ENCODE measurements around the gene LAMC2. TPM values are rescaled to one million over a fixed set of nuclear protein-coding genes. Genes with fewer than 3 reads are reported as not detected.

LAMC2 gene
- total RNA-seq, 1 donor = 3.3 TPM

DNA sequence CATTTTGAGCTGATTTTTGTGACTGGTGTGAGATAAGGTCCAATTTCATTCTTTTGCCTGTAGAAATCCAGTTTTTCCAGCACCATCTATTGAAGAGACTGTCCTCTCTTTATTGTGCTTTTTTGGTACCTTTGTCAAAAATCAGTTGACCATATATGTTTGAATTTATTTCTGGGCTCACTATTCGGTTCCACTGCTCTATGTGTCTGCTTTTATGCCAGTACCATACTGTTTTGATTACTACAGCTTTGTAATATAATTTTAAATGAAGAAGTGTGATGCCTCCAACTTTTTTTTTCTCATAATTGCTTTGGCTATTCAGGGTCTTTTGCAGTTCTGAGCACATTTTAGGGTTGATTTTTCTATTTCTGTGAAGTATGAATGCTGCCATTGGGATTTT is 69.0 kb downstream of the LAMC2 start:
- H3K27ac ChIP-seq (ENCODE audit: low read depth, low read length) = no peak overlapping the region
- H3K9me3 ChIP-seq (ENCODE audit: low read depth, low read length) = no peaks in the 10 kb centered on the region
- H3K4me1 ChIP-seq (ENCODE audit: insufficient read depth, low read length) = no peaks in the 10 kb centered on the region
- H4K20me1 ChIP-seq (ENCODE audit: insufficient read depth, low read length) = no peaks in the 10 kb centered on the region
- no peak for DNase-seq (ENCODE audit: insufficient read length, low spot score, missing footprints)
- H3K27me3 ChIP-seq (ENCODE audit: insufficient read depth, low read length) = no peaks in the 10 kb centered on the region
- no peaks in the 10 kb centered on the region for H3K79me2 ChIP-seq (ENCODE audit: insufficient read depth, low read length)
- no peak overlapping the region for H3K4me2 ChIP-seq (ENCODE audit: insufficient read depth, low read length)
- TF ChIP-seq, protein P1, sequence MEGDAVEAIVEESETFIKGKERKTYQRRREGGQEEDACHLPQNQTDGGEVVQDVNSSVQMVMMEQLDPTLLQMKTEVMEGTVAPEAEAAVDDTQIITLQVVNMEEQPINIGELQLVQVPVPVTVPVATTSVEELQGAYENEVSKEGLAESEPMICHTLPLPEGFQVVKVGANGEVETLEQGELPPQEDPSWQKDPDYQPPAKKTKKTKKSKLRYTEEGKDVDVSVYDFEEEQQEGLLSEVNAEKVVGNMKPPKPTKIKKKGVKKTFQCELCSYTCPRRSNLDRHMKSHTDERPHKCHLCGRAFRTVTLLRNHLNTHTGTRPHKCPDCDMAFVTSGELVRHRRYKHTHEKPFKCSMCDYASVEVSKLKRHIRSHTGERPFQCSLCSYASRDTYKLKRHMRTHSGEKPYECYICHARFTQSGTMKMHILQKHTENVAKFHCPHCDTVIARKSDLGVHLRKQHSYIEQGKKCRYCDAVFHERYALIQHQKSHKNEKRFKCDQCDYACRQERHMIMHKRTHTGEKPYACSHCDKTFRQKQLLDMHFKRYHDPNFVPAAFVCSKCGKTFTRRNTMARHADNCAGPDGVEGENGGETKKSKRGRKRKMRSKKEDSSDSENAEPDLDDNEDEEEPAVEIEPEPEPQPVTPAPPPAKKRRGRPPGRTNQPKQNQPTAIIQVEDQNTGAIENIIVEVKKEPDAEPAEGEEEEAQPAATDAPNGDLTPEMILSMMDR (IDR thresholded peaks at IDR 0.05; ENCODE audit: extremely low read depth, low read depth, low read length) = no peak
- H2AFZ ChIP-seq (ENCODE audit: low read length) = no peak overlapping the region
- no peaks in the 10 kb centered on the region for H3K36me3 ChIP-seq (ENCODE audit: insufficient read depth, low read length)
- H3K4me3 ChIP-seq (ENCODE audit: insufficient read depth, low read length) = no peak overlapping the region

DNA sequence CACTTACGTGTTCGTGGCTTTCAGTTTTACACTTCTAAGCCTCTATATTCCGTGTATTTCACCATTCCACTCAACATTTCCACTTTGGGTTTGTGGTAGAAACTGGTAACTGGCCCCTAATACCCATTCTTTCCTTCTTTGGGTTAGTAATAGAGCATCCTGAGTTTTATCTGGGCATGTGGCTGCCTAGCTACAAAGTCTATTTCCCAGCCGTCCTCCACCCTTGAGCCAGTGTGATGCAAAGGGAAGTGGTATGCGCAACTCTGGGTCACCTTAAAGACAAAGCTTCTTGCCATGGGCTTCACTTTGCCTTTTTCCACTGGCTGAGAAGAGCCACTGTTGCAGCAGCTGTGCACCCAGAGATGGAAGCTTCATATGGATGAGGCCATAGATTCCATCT is 73.9 kb downstream of the LAMC2 start:
- TF ChIP-seq, protein P1 (IDR thresholded peaks at IDR 0.05; ENCODE audit: extremely low read depth, low read depth, low read length) = no peak
- H3K4me1 ChIP-seq (ENCODE audit: insufficient read depth, low read length) = no peaks in the 10 kb centered on the region
- H3K36me3 ChIP-seq (ENCODE audit: insufficient read depth, low read length) = no peaks in the 10 kb centered on the region
- H3K4me2 ChIP-seq (ENCODE audit: insufficient read depth, low read length) = no peak overlapping the region
- no peaks in the 10 kb centered on the region for H3K79me2 ChIP-seq (ENCODE audit: insufficient read depth, low read length)
- H3K27ac ChIP-seq (ENCODE audit: low read depth, low read length) = no peak overlapping the region
- DNase-seq (ENCODE audit: insufficient read length, low spot score, missing footprints) = no peak
- H3K27me3 ChIP-seq (ENCODE audit: insufficient read depth, low read length) = no peaks in the 10 kb centered on the region
- no peak overlapping the region for H2AFZ ChIP-seq (ENCODE audit: low read length)
- H3K4me3 ChIP-seq (ENCODE audit: insufficient read depth, low read length) = no peak overlapping the region
- H4K20me1 ChIP-seq (ENCODE audit: insufficient read depth, low read length) = no peaks in the 10 kb centered on the region
- no peaks in the 10 kb centered on the region for H3K9me3 ChIP-seq (ENCODE audit: low read depth, low read length)

- no peaks in the 10 kb centered on the region for H3K79me2 ChIP-seq (ENCODE audit: insufficient read depth, low read length)
- H3K4me3 ChIP-seq (ENCODE audit: insufficient read depth, low read length) = no peak overlapping the region
- H2AFZ ChIP-seq (ENCODE audit: low read length) = peak overlapping the region; percentile 46
- no peaks in the 10 kb centered on the region for H3K36me3 ChIP-seq (ENCODE audit: insufficient read depth, low read length)
- no peaks in the 10 kb centered on the region for H4K20me1 ChIP-seq (ENCODE audit: insufficient read depth, low read length)
- H3K4me1 ChIP-seq (ENCODE audit: insufficient read depth, low read length) = peaks cover 5% of the 10 kb centered on the region
- no peaks in the 10 kb centered on the region for H3K27me3 ChIP-seq (ENCODE audit: insufficient read depth, low read length)
- DNase-seq (ENCODE audit: insufficient read length, low spot score, missing footprints) = no peak
- H3K4me2 ChIP-seq (ENCODE audit: insufficient read depth, low read length) = no peak overlapping the region
- TF ChIP-seq, protein P1 (IDR thresholded peaks at IDR 0.05; ENCODE audit: extremely low read depth, low read depth, low read length) = no peak
- H3K27ac ChIP-seq (ENCODE audit: low read depth, low read length) = no peak overlapping the region
- H3K9me3 ChIP-seq (ENCODE audit: low read depth, low read length) = no peaks in the 10 kb centered on the region
Observed at GRCh38 chr1:183262628-183263200, 76.7 kb downstream of the LAMC2 start.

GRCh38 chr1:183263886-183264602 is 78.0 kb downstream of the LAMC2 start:
- TF ChIP-seq, protein P1 (IDR thresholded peaks at IDR 0.05; ENCODE audit: extremely low read depth, low read depth, low read length) = no peak
- H3K9me3 ChIP-seq (ENCODE audit: low read depth, low read length) = no peaks in the 10 kb centered on the region
- no peak for DNase-seq (ENCODE audit: insufficient read length, low spot score, missing footprints)
- no peaks in the 10 kb centered on the region for H3K79me2 ChIP-seq (ENCODE audit: insufficient read depth, low read length)
- H3K4me2 ChIP-seq (ENCODE audit: insufficient read depth, low read length) = no peak overlapping the region
- no peaks in the 10 kb centered on the region for H4K20me1 ChIP-seq (ENCODE audit: insufficient read depth, low read length)
- no peak overlapping the region for H3K4me3 ChIP-seq (ENCODE audit: insufficient read depth, low read length)
- H3K4me1 ChIP-seq (ENCODE audit: insufficient read depth, low read length) = peaks cover 12% of the 10 kb centered on the region
- H3K27ac ChIP-seq (ENCODE audit: low read depth, low read length) = no peak overlapping the region
- no peaks in the 10 kb centered on the region for H3K27me3 ChIP-seq (ENCODE audit: insufficient read depth, low read length)
- H2AFZ ChIP-seq (ENCODE audit: low read length) = peak overlapping the region; percentile 10
- H3K36me3 ChIP-seq (ENCODE audit: insufficient read depth, low read length) = no peaks in the 10 kb centered on the region

Measured in osteoblast (primary cell).